ENCODE results near the gene CRTC3. TPM values are rescaled to one million over a fixed set of nuclear protein-coding genes. Genes with fewer than 3 reads are reported as not detected.

The CRTC3 gene
- total and polyA plus RNA-seq, 2 experiments from 2014 or later = 15.7 to 17.6 TPM

DNA sequence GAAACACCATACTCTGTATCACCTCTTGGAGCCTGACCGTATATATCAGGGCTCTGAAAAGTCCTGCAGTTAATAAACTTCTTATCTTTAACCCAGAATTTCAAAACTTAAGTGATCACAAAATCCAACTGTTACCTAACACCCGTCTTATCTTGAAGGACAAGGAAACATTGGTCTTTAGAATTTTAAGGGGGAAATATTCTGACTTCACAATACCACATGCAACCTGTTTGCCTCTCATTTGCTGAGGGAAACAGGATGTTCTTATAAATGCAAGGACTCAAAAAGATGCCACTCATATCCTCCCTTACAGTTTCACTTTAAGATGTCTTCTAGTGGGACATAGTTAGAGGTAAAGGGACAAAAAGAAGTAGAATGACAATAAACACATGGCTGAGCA, 67.9 kb downstream of the CRTC3 start:
- Histone ChIP-seq H3K9me2 (replicated peaks; ENCODE audit: insufficient read depth) (no peaks in the 10 kb centered on the region), H3K4me1 (ENCODE audit: insufficient read depth) (no peaks in the 10 kb centered on the region), H3K4me3 (no peak overlapping the region), H3K4me2 (no peak overlapping the region), H3K9me3 (ENCODE audit: low read depth) (no peaks in the 10 kb centered on the region), H3K36me3 (replicated peaks; ENCODE audit: insufficient read depth, low read depth) (no peaks in the 10 kb centered on the region), H2AFZ (no peak overlapping the region), H3K79me2 (peaks cover 5% of the 10 kb centered on the region), H4K20me1 (ENCODE audit: insufficient read depth, poor library complexity, severe bottlenecking) (no peaks in the 10 kb centered on the region), H3K27ac (peak overlapping the region; percentile 48), H3K27me3 (no peaks in the 10 kb centered on the region)
- 54% methylated on average over 2 of the region's 2 CpGs for WGBS (ENCODE audit: low lambda C conversion rate, missing lambda C conversion rate)
- TF ChIP-seq, protein P1, sequence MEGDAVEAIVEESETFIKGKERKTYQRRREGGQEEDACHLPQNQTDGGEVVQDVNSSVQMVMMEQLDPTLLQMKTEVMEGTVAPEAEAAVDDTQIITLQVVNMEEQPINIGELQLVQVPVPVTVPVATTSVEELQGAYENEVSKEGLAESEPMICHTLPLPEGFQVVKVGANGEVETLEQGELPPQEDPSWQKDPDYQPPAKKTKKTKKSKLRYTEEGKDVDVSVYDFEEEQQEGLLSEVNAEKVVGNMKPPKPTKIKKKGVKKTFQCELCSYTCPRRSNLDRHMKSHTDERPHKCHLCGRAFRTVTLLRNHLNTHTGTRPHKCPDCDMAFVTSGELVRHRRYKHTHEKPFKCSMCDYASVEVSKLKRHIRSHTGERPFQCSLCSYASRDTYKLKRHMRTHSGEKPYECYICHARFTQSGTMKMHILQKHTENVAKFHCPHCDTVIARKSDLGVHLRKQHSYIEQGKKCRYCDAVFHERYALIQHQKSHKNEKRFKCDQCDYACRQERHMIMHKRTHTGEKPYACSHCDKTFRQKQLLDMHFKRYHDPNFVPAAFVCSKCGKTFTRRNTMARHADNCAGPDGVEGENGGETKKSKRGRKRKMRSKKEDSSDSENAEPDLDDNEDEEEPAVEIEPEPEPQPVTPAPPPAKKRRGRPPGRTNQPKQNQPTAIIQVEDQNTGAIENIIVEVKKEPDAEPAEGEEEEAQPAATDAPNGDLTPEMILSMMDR (IDR thresholded peaks at IDR 0.05; ENCODE audit: poor library complexity) = no peak
- TF ChIP-seq EZH2 (IDR thresholded peaks at IDR 0.05; ENCODE audit: borderline replicate concordance) = no peak
- no peak for TF ChIP-seq EZH2phosphoT487 (IDR thresholded peaks at IDR 0.05; ENCODE audit: low read depth, severe bottlenecking, unreplicated experiment)
- no peak for DNase-seq (ENCODE audit: low spot score)

DNA sequence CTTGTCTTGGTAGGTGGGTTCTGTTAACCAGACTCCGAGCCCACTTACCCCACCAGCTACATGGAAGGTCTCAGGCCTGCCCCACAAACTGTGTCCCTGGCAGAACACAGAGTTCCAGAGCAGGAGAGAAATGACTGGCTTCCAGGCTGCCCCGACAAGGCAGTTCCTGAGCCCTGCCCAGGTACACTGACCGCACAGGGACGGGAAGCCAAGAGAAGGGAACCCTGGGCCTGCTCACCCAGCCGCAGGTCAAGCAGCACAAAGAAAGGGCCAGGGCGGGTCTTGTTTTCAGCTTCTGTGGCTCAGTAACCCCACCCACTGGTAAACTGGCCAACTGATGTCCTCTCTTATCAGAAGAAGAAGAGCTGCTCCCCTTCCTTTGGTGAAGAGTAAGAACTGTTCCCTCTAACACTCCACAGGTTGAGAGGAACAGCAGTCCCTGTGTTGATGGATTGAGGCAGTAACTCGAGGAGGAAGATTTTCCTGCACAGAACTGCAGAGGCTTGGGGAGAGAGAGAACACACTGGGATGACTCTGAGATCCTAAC, 68.4 kb downstream of the CRTC3 start:
- H2AFZ ChIP-seq = no peak overlapping the region
- H3K4me1 ChIP-seq (ENCODE audit: insufficient read depth) = no peaks in the 10 kb centered on the region
- no peak overlapping the region for H3K4me3 ChIP-seq
- H3K36me3 ChIP-seq (replicated peaks; ENCODE audit: insufficient read depth, low read depth) = no peaks in the 10 kb centered on the region
- H3K79me2 ChIP-seq = peaks cover 5% of the 10 kb centered on the region
- no peaks in the 10 kb centered on the region for H3K9me2 ChIP-seq (replicated peaks; ENCODE audit: insufficient read depth)
- TF ChIP-seq, protein P1 (IDR thresholded peaks at IDR 0.05; ENCODE audit: poor library complexity) = no peak
- TF ChIP-seq EZH2phosphoT487 (IDR thresholded peaks at IDR 0.05; ENCODE audit: low read depth, severe bottlenecking, unreplicated experiment) = no peak
- no peak for TF ChIP-seq EZH2 (IDR thresholded peaks at IDR 0.05; ENCODE audit: borderline replicate concordance)
- H3K9me3 ChIP-seq (ENCODE audit: low read depth) = no peaks in the 10 kb centered on the region
- no peak overlapping the region for H3K4me2 ChIP-seq
- no peaks in the 10 kb centered on the region for H3K27me3 ChIP-seq
- WGBS (ENCODE audit: low lambda C conversion rate, missing lambda C conversion rate) = 74% methylated on average over 7 of the region's 7 CpGs
- DNase-seq (ENCODE audit: low spot score) = peak; percentile 45
- H3K27ac ChIP-seq = peak overlapping the region; percentile 48
- H4K20me1 ChIP-seq (ENCODE audit: insufficient read depth, poor library complexity, severe bottlenecking) = no peaks in the 10 kb centered on the region

DNA sequence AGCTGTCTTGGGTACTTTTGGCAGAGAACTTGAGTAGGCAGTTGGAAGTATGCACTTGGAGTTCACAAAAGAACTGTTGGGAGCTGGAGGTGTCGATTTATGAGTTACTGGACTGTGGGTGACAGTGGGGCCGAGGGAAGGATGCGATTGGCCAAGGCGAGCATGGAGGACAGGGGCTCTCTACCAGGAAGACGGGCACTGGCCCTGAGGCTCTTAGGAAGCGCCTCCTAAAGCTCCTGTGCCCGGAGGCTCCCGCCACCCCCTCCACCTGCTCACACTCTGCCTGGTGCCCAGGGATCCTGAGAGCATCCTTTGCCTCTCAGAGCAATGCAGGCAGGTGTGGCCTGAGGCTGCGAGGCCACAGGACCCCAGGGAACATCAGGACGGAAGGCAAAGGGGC, 69.0 kb downstream of the CRTC3 start:
- H3K9me3 ChIP-seq (ENCODE audit: low read depth) = no peaks in the 10 kb centered on the region
- H3K36me3 ChIP-seq (replicated peaks; ENCODE audit: insufficient read depth, low read depth) = no peaks in the 10 kb centered on the region
- H3K4me1 ChIP-seq (ENCODE audit: insufficient read depth) = no peaks in the 10 kb centered on the region
- no peaks in the 10 kb centered on the region for H3K9me2 ChIP-seq (replicated peaks; ENCODE audit: insufficient read depth)
- H3K79me2 ChIP-seq = no peaks in the 10 kb centered on the region
- H3K4me3 ChIP-seq = no peak overlapping the region
- H4K20me1 ChIP-seq (ENCODE audit: insufficient read depth, poor library complexity, severe bottlenecking) = no peaks in the 10 kb centered on the region
- TF ChIP-seq EZH2phosphoT487 (IDR thresholded peaks at IDR 0.05; ENCODE audit: low read depth, severe bottlenecking, unreplicated experiment) (no peak), EZH2 (IDR thresholded peaks at IDR 0.05; ENCODE audit: borderline replicate concordance) (no peak)
- TF ChIP-seq, protein P1 (IDR thresholded peaks at IDR 0.05; ENCODE audit: poor library complexity) = no peak
- no peak overlapping the region for H2AFZ ChIP-seq
- DNase-seq (ENCODE audit: low spot score) = no peak
- no peaks in the 10 kb centered on the region for H3K27me3 ChIP-seq
- 93% methylated on average over 9 of the region's 10 CpGs for WGBS (ENCODE audit: low lambda C conversion rate, missing lambda C conversion rate)
- no peak overlapping the region for H3K27ac ChIP-seq
- H3K4me2 ChIP-seq = no peak overlapping the region
